Liver (tissue), 3 donors: ENCODE results near the gene GON4L.

Experiments
- CTCF ChIP-seq: fragments of 150-350 bp; IDR thresholded peaks from 2 replicates; pipeline ENCODE4 v1.5.1; 2017; ENCODE audit warnings: improper control_type of control experiment, low read depth, low read length; ENCODE audit not compliant: missing input control
- RAD21 ChIP-seq, 2 donors: IDR thresholded peaks; 2 replicates each; pipeline ENCODE4 v1.6.1; 2016; ENCODE audit warnings: antibody characterized with exemption in 2 of 2, mild to moderate bottlenecking in 2 of 2
- RXRA ChIP-seq, 2 donors: IDR thresholded peaks; 2 replicates each; pipeline ENCODE4 v1.6.1; 2017 to 2018; ENCODE audit warnings: antibody characterized with exemption in 2 of 2, mild to moderate bottlenecking in 1 of 2
- SP1 ChIP-seq: IDR thresholded peaks from 2 replicates; pipeline ENCODE4 v1.6.1; 2018; ENCODE audit warnings: antibody characterized with exemption, mild to moderate bottlenecking
- TAF1 ChIP-seq: conservative IDR thresholded peaks from 2 replicates; pipeline ENCODE4 v1.6.1; 2016; ENCODE audit warnings: antibody characterized with exemption, mild to moderate bottlenecking
- ZBTB33 ChIP-seq: IDR thresholded peaks from 2 replicates; pipeline ENCODE4 v1.6.1; 2016; ENCODE audit warnings: antibody characterized with exemption
- donor health status: healthy.
- donor health status: healthy.

- no peak for TF ChIP-seq CTCF
- TF ChIP-seq RAD21 (IDR thresholded peaks at IDR 0.05): no peak
- TF ChIP-seq RXRA (IDR thresholded peaks at IDR 0.05): no peak
- no peak for TF ChIP-seq TAF1
- no peak for TF ChIP-seq ZBTB33
- no peak for TF ChIP-seq SP1
Observed at GRCh38 chr1:155741908-155742307, 115.1 kb downstream of the GON4L start.
